ENCODE measurements around the gene LDB2.

The LDB2 gene

DNA sequence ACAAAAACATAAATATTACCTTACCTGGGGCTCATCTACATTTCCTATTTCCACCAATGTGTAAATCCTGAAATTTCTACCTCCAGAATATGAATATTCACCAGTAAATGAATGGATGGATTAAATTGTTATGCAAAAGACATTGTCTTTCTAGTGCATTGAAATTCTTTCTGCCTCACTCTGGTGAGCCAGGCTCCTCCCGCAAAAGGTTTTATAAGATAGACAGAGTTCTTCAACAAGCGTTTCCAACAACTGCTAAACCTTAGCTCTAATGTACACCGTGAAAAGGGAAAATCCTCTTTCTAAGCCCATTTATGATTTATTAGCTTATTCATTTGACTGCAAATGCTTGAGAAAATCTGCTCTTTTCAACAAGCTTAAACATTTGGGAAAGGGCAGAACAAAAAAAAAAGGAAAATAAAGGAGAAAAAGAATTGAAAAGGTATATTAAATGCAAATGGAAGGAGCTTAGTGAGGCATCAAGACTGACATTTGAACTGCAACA lies 72.0 kb downstream of the LDB2 start:
- no peaks in the 10 kb centered on the region for H3K27me3 ChIP-seq (ENCODE audit: low read depth)
- H3K4me1 ChIP-seq: peaks cover 27% of the 10 kb centered on the region
- no peaks in the 10 kb centered on the region for H3K36me3 ChIP-seq (replicated peaks)
- no peaks in the 10 kb centered on the region for H3K9me3 ChIP-seq
- DNase-seq (ENCODE audit: low spot score in 2 of 2): peak; percentile 69 to 92
- in situ Hi-C loops (cut with MboI; ENCODE audit: low sequenced_read_pairs): no loop called here
- H3K4me3 ChIP-seq: no peak overlapping the region

DNA sequence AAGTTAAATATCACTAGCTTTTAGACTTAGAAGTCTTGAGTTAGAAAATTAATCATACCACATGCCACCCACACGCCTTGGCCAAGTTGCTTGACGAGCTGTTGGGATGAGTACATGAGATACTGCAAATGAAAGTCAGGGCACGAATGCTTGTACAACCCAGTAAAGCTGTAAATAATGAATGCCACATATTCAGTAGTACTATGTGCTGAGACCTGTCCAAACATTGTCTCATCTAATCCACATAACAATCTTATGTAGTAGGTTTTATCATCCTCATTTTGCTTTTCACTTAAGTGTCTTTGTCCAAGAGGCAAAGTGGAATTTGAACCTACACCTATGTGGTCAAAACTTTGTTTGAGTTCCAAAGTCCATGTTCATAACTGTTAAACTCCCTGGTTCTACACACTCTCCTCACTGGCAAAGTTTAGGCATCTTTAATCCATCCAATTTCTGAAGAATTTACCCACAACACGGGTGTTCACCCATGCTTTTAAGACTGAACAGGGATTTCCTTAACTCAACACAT lies 74.1 kb downstream of the LDB2 start:
- H3K4me3 ChIP-seq: no peak overlapping the region
- no peaks in the 10 kb centered on the region for H3K9me3 ChIP-seq
- no peaks in the 10 kb centered on the region for H3K27me3 ChIP-seq (ENCODE audit: low read depth)
- peaks cover 43% of the 10 kb centered on the region for H3K4me1 ChIP-seq
- in situ Hi-C loops (cut with MboI; ENCODE audit: low sequenced_read_pairs): no loop called here
- no peaks in the 10 kb centered on the region for H3K36me3 ChIP-seq (replicated peaks)
- DNase-seq (ENCODE audit: low spot score in 2 of 2): no peak

DNA sequence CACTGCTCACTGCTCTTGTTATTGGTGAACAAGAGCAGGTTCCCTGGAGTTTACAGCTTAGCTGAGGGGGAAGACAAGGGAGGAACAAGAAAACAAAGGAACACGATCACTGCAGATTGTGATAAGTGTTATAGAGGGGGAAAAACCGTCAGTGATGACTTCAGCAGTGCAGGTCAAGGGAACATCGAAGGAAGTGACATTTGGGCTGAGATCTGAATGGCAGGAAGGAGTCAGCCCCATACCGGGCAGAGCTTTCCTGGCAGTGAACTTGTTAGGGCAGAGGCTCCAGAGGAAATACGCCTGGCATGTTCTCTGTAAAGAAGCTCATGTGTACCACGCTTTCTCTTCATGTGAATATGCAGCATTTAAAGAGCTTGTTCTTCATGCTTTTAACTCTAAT lies 78.1 kb downstream of the LDB2 start:
- H3K27me3 ChIP-seq (ENCODE audit: low read depth): no peaks in the 10 kb centered on the region
- H3K9me3 ChIP-seq: no peaks in the 10 kb centered on the region
- peak; percentile 38 to 74 for DNase-seq (ENCODE audit: low spot score in 2 of 2)
- peaks cover 44% of the 10 kb centered on the region for H3K4me1 ChIP-seq
- in situ Hi-C loops (cut with MboI; ENCODE audit: low sequenced_read_pairs): no loop called here
- no peaks in the 10 kb centered on the region for H3K36me3 ChIP-seq (replicated peaks)
- no peak overlapping the region for H3K4me3 ChIP-seq

DNA sequence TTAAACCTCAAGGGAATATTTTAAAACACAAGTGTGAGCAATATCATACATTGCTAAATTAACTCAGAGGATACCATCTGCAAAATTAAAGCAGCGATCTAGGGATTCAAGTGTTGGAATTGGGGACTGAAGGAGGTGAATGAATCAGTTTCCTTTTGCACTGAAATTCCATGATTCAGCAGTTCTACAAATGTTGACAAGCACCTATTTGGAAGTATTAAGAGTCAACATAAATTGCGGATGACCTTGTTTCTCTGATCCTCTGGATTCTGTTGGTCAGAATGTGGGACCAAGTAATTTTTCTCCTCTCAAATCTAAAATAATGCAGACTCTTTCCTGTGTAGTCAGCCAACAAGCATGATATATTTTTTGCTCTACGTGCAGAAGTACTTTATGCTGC lies 78.8 kb downstream of the LDB2 start:
- H3K36me3 ChIP-seq (replicated peaks): no peaks in the 10 kb centered on the region
- DNase-seq (ENCODE audit: low spot score in 2 of 2): no peak
- H3K4me3 ChIP-seq: no peak overlapping the region
- peaks cover 50% of the 10 kb centered on the region for H3K4me1 ChIP-seq
- no peaks in the 10 kb centered on the region for H3K27me3 ChIP-seq (ENCODE audit: low read depth)
- no peaks in the 10 kb centered on the region for H3K9me3 ChIP-seq
- in situ Hi-C loops (cut with MboI; ENCODE audit: low sequenced_read_pairs): no loop called here

DNA sequence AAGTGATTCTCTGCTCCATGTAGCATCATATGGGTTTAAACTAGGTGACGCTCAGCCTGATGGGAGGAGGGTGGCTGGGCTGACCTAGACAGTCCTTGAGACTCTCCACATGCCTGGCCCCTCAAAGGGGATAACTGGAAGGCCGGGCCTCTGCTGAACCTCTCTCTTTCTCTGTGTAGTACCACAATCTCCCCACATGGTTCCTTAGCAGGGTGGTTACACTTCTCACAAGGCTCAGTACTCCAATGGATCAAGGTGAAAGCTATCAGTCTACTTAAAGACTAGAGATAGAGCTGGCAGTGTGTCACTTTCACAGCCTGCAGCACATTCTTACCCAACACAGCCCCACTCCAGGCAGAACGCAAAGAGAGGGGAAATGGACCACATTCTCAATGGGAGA lies 80.4 kb downstream of the LDB2 start:
- DNase-seq (ENCODE audit: low spot score in 2 of 2): peak in 1 of 2 experiments; percentile 18
- no peak overlapping the region for H3K4me3 ChIP-seq
- H3K4me1 ChIP-seq: peaks cover 54% of the 10 kb centered on the region
- no peaks in the 10 kb centered on the region for H3K9me3 ChIP-seq
- in situ Hi-C loops (cut with MboI; ENCODE audit: low sequenced_read_pairs): no loop called here
- H3K27me3 ChIP-seq (ENCODE audit: low read depth): no peaks in the 10 kb centered on the region
- H3K36me3 ChIP-seq (replicated peaks): no peaks in the 10 kb centered on the region

DNA sequence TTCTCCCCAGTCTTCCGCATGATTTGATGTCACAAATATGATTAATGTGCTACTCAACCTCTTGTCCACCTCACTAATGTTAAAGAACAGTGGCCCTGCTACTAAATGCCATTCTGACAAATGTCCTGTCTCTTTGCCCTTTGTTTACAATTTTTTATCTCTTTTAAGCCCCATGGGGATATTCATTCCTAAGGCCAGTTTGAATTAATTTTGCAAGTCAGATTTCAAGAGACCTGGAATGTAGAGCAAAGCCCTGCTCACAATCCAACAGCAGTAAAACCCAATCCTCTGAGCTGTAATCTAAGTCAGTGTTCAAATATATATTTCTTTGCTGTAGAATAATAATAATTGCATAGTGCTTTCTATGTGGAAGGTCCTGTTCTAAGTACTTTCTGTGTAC lies 81.2 kb downstream of the LDB2 start:
- Histone ChIP-seq H3K4me3 (no peak overlapping the region), H3K27me3 (ENCODE audit: low read depth) (no peaks in the 10 kb centered on the region), H3K9me3 (no peaks in the 10 kb centered on the region), H3K36me3 (replicated peaks) (no peaks in the 10 kb centered on the region), H3K4me1 (peaks cover 54% of the 10 kb centered on the region)
- peak in 1 of 2 experiments; percentile 35 for DNase-seq (ENCODE audit: low spot score in 2 of 2)
- in situ Hi-C loops (cut with MboI; ENCODE audit: low sequenced_read_pairs): no loop called here

DNA sequence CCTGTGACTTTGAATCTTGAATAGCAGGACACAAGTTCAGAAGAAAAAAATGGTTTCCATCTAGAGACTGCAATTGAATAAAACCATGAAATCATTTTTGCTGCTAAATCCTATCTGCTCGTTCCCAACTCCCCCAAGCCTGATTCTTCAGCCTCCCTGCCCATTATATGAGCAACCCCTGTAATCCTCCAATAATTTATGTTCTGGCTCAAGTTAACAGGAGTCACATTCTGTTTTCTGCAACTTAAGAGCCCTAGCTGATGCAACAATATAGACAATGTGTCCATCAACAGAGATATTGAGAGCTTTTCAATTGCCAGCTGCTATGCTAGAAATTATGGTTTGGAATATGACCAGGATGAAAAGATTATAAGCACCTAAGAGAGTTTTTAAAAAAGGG lies 84.1 kb downstream of the LDB2 start:
- in situ Hi-C loops (cut with MboI; ENCODE audit: low sequenced_read_pairs): no loop called here
- no peaks in the 10 kb centered on the region for H3K9me3 ChIP-seq
- no peaks in the 10 kb centered on the region for H3K27me3 ChIP-seq (ENCODE audit: low read depth)
- H3K36me3 ChIP-seq (replicated peaks): no peaks in the 10 kb centered on the region
- DNase-seq (ENCODE audit: low spot score in 2 of 2): no peak
- H3K4me1 ChIP-seq: peaks cover 37% of the 10 kb centered on the region
- H3K4me3 ChIP-seq: no peak overlapping the region

DNA sequence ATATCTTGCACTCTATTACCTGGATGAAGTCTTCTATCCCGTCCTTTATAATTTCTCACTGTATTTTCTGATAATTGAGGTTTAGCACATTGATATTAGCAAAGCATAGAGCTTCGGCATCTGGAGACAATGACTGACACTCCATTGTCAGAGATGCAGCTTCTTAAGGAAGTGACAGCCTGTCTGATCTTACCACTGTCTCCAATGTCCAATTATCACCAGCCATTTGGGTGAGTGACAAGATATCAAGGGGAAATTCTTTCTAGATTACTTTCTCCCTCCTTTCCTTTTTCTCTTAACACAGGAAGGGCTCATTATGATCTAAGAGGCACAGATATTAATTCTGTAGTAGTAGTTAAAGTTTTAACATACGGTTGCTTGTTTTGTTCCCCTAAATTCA lies 86.4 kb downstream of the LDB2 start:
- in situ Hi-C loops (cut with MboI; ENCODE audit: low sequenced_read_pairs): no loop called here
- DNase-seq (ENCODE audit: low spot score in 2 of 2): no peak

DNA sequence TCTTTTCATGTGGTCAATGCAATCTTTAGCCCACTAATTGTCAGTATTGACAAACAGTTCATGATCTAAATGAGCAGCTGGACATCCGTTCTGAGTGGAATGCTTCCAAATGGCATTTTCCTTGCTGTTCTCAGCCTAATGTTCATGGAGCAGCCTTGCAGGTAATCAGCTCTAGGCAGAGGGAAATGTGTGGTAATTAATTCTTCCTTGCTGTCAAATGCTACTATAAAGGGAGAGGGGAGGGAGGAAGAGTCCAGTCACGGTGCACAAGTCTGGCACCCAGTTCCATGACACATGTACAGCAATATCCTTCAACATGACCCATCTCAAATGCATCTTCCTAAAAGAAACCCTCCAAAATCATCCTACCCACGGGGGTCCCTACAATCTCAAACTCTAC lies 88.5 kb downstream of the LDB2 start:
- in situ Hi-C loops (cut with MboI; ENCODE audit: low sequenced_read_pairs): no loop called here
- Histone ChIP-seq H3K4me3 (no peak overlapping the region), H3K9me3 (no peaks in the 10 kb centered on the region; the same call in 1 of the 2 replicates), H3K27me3 (ENCODE audit: low read depth) (no peaks in the 10 kb centered on the region), H3K4me1 (peaks cover 8% of the 10 kb centered on the region), H3K36me3 (replicated peaks) (no peaks in the 10 kb centered on the region)
- DNase-seq (ENCODE audit: low spot score in 2 of 2): no peak

More for the DNA sequence above, 86.4 kb downstream of the LDB2 start:
- Histone ChIP-seq H3K4me3 (no peak overlapping the region), H3K4me1 (peaks cover 20% of the 10 kb centered on the region), H3K36me3 (replicated peaks) (no peaks in the 10 kb centered on the region), H3K27me3 (ENCODE audit: low read depth) (no peaks in the 10 kb centered on the region), H3K9me3 (no peaks in the 10 kb centered on the region; the same call in 1 of the 2 replicates)

DNA sequence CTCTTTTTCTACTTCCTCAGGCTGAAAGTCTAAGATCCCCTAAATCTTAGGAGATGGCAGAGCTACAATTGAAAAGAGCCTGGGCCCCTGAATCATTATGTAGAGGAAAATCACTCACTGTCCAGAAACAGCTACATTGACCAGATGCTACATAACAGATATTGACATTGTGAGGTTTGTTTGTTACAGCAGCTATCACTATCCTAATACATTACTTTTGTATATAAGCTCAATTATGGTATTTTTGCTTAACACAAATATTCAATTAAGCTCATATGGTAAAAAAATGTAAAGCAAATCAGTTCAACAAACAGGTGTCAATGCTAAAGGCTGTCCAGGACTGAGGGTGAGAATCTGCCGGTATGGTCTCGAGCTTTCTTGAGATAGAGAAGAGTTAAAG lies 89.4 kb downstream of the LDB2 start:
- Histone ChIP-seq H3K9me3 (no peaks in the 10 kb centered on the region; the same call in 1 of the 2 replicates), H3K4me3 (no peak overlapping the region), H3K36me3 (replicated peaks) (no peaks in the 10 kb centered on the region), H3K4me1 (no peaks in the 10 kb centered on the region), H3K27me3 (ENCODE audit: low read depth) (no peaks in the 10 kb centered on the region)
- no peak for DNase-seq (ENCODE audit: low spot score in 2 of 2)
- in situ Hi-C loops (cut with MboI; ENCODE audit: low sequenced_read_pairs): no loop called here

DNA sequence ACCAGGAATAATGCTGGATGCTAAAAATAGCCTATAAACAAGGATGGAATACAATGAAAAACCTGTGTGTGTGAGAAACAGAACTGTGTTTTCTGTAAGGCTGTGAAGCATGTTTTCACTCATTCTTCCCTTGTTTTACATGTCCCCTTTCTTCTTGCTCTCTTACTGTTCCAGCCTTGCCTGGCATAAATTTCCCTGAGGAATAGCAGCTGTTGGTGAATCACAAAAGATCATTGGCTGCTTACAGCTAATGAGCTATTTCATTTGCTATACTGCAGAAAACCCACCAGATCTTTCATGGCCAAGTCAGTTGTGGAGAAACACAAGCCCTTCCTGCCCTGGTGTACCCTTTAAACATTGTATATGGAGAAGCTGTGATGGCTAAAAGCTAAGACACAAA lies 91.1 kb downstream of the LDB2 start:
- DNase-seq (ENCODE audit: low spot score in 2 of 2): no peak
- in situ Hi-C loops (cut with MboI; ENCODE audit: low sequenced_read_pairs): no loop called here
- H3K4me1 ChIP-seq: no peaks in the 10 kb centered on the region
- H3K9me3 ChIP-seq: no peaks in the 10 kb centered on the region; the same call in 1 of the 2 replicates
- no peaks in the 10 kb centered on the region for H3K27me3 ChIP-seq (ENCODE audit: low read depth)
- no peak overlapping the region for H3K4me3 ChIP-seq
- H3K36me3 ChIP-seq (replicated peaks): no peaks in the 10 kb centered on the region

DNA sequence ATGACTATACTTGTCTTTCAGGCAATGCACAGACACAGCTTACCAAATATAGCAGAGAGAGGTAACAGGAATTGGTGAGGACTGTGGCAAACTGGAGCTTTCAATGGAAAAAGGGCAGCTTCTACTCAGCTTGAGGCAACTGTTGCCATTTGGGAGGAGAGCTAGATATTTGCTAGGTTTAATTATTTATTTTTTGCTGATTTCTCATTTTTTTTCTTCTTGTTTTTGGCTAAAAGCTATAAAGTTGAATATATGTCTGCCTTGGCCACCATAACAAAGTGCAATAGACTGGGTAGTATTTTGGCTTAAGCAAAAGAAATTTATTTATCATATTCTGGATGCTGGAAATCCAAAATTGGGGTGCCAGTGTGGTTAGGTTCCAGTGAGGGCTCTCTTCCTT lies 93.9 kb downstream of the LDB2 start:
- no peak for DNase-seq (ENCODE audit: low spot score in 2 of 2)
- Histone ChIP-seq H3K9me3 (no peaks in the 10 kb centered on the region; the same call in 1 of the 2 replicates), H3K4me3 (no peak overlapping the region), H3K36me3 (replicated peaks) (no peaks in the 10 kb centered on the region), H3K27me3 (ENCODE audit: low read depth) (no peaks in the 10 kb centered on the region), H3K4me1 (no peaks in the 10 kb centered on the region)
- in situ Hi-C loops (cut with MboI; ENCODE audit: low sequenced_read_pairs): no loop called here

DNA sequence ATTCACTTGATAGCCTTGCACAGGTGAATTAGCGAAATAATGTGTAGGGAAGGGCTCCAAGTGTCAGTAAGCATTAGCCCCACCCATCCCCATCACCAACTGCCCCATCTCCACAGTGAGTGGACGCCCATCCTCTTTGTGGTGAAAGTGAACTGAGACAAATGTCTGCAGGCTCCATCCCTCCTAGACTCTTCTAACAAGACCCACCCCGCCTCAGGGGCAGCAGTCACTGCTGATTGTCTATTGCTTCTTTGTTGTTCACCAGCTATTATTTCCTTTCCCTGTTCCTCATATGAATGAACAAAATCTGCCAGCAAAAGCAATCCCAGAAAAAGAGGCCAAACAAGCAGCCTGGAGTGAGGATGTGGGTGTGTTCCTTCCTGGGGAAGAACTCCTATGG lies 96.4 kb downstream of the LDB2 start:
- DNase-seq (ENCODE audit: low spot score in 2 of 2): no peak
- Histone ChIP-seq H3K4me3 (no peak overlapping the region), H3K36me3 (replicated peaks) (no peaks in the 10 kb centered on the region), H3K9me3 (no peaks in the 10 kb centered on the region), H3K4me1 (no peaks in the 10 kb centered on the region), H3K27me3 (ENCODE audit: low read depth) (no peaks in the 10 kb centered on the region)
- in situ Hi-C loops (cut with MboI; ENCODE audit: low sequenced_read_pairs): no loop called here

DNA sequence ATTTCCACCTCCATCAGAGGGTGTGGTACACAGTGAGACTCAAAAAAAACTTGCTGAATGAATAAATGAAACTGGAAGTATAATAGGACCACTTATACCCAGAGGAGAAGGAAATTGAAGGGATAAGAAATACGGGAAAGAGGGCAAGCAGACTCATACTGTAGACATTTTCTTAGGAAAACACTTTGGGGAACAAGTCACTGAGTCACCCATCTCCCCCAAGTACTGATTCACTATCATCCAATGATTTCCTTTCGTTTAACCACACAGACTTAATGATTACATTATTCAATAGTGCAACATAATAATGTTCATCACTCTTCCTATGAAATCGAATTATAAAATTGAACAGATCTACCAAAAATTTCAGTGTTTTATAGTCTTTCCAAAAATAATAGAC lies 97.1 kb downstream of the LDB2 start:
- no peaks in the 10 kb centered on the region for H3K4me1 ChIP-seq
- no peaks in the 10 kb centered on the region for H3K9me3 ChIP-seq
- in situ Hi-C loops (cut with MboI; ENCODE audit: low sequenced_read_pairs): no loop called here
- H3K27me3 ChIP-seq (ENCODE audit: low read depth): no peaks in the 10 kb centered on the region
- no peak for DNase-seq (ENCODE audit: low spot score in 2 of 2)
- H3K4me3 ChIP-seq: no peak overlapping the region
- no peaks in the 10 kb centered on the region for H3K36me3 ChIP-seq (replicated peaks)

All from HAP-1 (cell line).